HCT116 (cell line): ENCODE data around the gene NFXL1.

Source experiments
- ATF3 ChIP-seq: IDR thresholded peaks from 2 replicates; pipeline ENCODE4 v1.6.1; 2012
- CTCF ChIP-seq, 3 experiments: fragments of 200-600 bp in 1 of 3; sonication (generic) in 1 of 3; IDR thresholded peaks in 2 of 3; conservative IDR thresholded peaks in 1 of 3; 2 replicates each; pipeline ENCODE4 v1.5.1; 2012 to 2017; ENCODE audit warnings: low read depth in 2 of 3, low read length in 2 of 3, antibody characterized with exemption in 1 of 3, borderline replicate concordance in 1 of 3, control low read depth in 1 of 3, mild to moderate bottlenecking in 1 of 3, mixed read lengths in 1 of 3, mixed run types in 1 of 3, moderate library complexity in 1 of 3; ENCODE audit not compliant: insufficient read depth in 1 of 3
- EZH2 ChIP-seq: fragments of 200-600 bp; sonication (generic); IDR thresholded peaks from 2 replicates; pipeline ENCODE4 v1.6.1; 2017; ENCODE audit warnings: antibody characterized with exemption, mixed run types
- EZH2phosphoT487 ChIP-seq: fragments of 200-600 bp; IDR thresholded peaks from 2 replicates; pipeline ENCODE4 v1.6.1; 2018; ENCODE audit warnings: antibody characterized with exemption, borderline replicate concordance
- JUND ChIP-seq: IDR thresholded peaks from 2 replicates; pipeline ENCODE4 v1.6.1; 2012
- MAX ChIP-seq: IDR thresholded peaks from 2 replicates; pipeline ENCODE4 v1.6.1; 2012
- POLR2A ChIP-seq: IDR thresholded peaks from 2 replicates; pipeline ENCODE4 v1.7.0; 2011; ENCODE audit warnings: borderline replicate concordance; ENCODE audit not compliant: insufficient read depth, insufficient read length; ENCODE audit errors: extremely low read depth
- POLR2AphosphoS5 ChIP-seq: IDR thresholded peaks from 2 replicates; pipeline ENCODE4 v1.6.1; 2011; ENCODE audit warnings: mild to moderate bottlenecking, low read depth, low read length, moderate library complexity
- RAD21 ChIP-seq: IDR thresholded peaks from 2 replicates; pipeline ENCODE4 v1.6.1; 2012; ENCODE audit warnings: low read depth, mild to moderate bottlenecking
- YY1 ChIP-seq: IDR thresholded peaks from 2 replicates; pipeline ENCODE4 v1.6.1; 2011; ENCODE audit warnings: low read length, low read depth, moderate library complexity, mild to moderate bottlenecking; ENCODE audit not compliant: insufficient replicate concordance; ENCODE audit errors: extremely low read depth
- ZBTB33 ChIP-seq: IDR thresholded peaks from 2 replicates; pipeline ENCODE4 v1.6.1; 2011; ENCODE audit warnings: mild to moderate bottlenecking, low read length, moderate library complexity; ENCODE audit not compliant: insufficient replicate concordance; ENCODE audit errors: extremely low read depth
- ZFX ChIP-seq: fragments of 450-650 bp; IDR thresholded peaks from 2 replicates; pipeline ENCODE4 v1.6.1; 2017

DNA sequence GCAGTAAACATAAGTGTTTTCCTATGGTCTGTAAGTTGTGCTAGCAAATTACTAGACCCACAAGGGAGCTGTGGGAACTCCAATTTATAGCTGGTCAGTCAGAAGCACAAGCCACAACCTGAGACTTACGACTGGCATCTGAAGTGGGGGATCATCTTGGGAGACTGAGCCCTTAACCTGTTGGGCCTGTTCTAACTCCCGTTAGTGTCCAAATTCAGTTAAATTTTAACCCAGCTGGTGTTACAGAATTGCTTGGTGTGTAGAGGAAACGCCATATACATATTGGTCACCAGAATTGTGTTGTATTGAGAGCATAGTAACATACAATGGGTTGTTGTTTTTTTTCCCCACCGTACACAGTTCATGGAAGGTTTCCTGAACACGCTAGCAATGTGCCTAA lies 25.1 kb upstream of the NFXL1 start:
- TF ChIP-seq POLR2A (no peak), POLR2AphosphoS5 (no peak), ZBTB33 (no peak), CTCF (IDR thresholded peaks at IDR 0.05 in 2 of 3, conservative IDR thresholded peaks at IDR 0.05 in 1 of 3; ENCODE audit: borderline replicate concordance in 1 of 3, insufficient read depth in 1 of 3, low read depth in 2 of 3, low read length in 2 of 3) (no peak), YY1 (no peak), ATF3 (no peak), EZH2 (no peak), MAX (no peak), JUND (no peak), ZFX (no peak), RAD21 (no peak), EZH2phosphoT487 (no peak)
